ENCODE measurements around the gene DDOST. TPM values are rescaled to one million over a fixed set of nuclear protein-coding genes. Genes with fewer than 3 reads are reported as not detected.

The DDOST gene
- total RNA-seq, 1 experiment from 2014 or later, result 292 TPM

DNA sequence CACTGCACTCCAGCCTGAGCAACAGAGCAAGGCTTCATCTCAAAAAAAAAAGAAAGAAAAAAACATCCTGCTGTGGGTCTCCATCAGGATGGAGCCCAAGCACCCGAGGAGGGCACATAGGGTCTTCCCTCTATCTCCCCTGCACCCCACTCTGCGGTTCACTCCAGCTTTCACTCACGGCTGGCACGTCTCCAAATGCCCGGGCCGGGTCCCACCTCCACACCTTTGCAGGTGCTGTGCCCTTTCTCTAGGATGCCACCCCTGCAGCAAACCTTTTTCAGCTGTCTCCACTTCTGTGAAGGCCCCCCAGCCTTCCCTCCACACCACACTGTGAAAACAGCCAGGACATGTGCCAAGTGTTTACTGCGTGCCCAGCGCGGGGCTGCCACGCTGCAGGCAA is 22.4 kb upstream of the DDOST start:
- Mint-ChIP-seq H3K4me1 (ENCODE audit: insufficient read depth, unreplicated experiment) (no peaks in the 10 kb centered on the region), H3K36me3 (ENCODE audit: insufficient read depth, unreplicated experiment) (no peaks in the 10 kb centered on the region), H3K4me3 (ENCODE audit: unreplicated experiment) (no peak overlapping the region), H3K27me3 (ENCODE audit: insufficient read depth, unreplicated experiment) (no peaks in the 10 kb centered on the region), H3K27ac (ENCODE audit: low read depth, unreplicated experiment) (no peak overlapping the region), H3K9me3 (ENCODE audit: unreplicated experiment) (no peaks in the 10 kb centered on the region)
- TF ChIP-seq, protein P1, sequence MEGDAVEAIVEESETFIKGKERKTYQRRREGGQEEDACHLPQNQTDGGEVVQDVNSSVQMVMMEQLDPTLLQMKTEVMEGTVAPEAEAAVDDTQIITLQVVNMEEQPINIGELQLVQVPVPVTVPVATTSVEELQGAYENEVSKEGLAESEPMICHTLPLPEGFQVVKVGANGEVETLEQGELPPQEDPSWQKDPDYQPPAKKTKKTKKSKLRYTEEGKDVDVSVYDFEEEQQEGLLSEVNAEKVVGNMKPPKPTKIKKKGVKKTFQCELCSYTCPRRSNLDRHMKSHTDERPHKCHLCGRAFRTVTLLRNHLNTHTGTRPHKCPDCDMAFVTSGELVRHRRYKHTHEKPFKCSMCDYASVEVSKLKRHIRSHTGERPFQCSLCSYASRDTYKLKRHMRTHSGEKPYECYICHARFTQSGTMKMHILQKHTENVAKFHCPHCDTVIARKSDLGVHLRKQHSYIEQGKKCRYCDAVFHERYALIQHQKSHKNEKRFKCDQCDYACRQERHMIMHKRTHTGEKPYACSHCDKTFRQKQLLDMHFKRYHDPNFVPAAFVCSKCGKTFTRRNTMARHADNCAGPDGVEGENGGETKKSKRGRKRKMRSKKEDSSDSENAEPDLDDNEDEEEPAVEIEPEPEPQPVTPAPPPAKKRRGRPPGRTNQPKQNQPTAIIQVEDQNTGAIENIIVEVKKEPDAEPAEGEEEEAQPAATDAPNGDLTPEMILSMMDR (IDR thresholded peaks at IDR 0.05; ENCODE audit: unreplicated experiment), result no peak
- BruUV-seq (replicated peaks), result no TSS peak
- ChIA-PET CTCF (interaction anchor here (1.7 kb wide), 1 partner anchor 13 kb away, joined by 5 read pairs; no protein-coding TSS in a partner anchor), POLR2A (no interaction called here)
- DNase-seq (ENCODE audit: unreplicated experiment), result no peak
- intact Hi-C loops (cut with micrococcal nuclease), result no loop called here

DNA sequence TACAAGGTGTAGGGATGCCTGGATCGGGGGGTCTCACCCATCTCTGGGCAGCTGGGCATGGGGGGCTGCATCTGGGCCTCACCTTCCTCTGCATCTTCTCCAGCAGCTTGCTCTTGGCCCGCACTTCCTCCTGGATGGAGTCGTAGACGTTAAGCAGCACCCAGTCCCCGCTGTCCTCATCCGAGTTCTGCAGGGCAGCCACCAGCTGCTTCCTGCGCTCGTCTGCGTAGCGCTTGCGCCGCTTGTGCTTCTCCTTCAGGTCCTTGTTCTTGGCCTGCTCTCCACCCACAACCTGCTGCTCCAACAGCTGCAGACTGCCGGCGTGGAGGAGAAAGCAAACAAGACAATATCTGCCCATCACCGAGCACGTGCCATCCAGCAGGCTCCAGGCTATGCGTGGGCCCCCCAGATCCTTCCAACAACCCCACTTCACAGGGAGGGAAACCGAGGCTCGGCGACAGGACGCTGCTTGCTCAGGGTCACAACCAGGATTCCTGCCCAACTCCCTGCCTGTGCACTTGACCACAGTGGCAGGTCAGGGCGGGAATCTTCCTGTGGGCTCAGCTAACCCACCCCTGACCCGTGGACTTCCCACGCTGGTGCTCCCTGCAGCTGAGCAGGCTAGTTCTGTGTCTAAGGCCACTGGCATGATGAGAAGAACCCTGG is 21.5 kb upstream of the DDOST start:
- intact Hi-C loops (cut with micrococcal nuclease), result no loop called here
- Mint-ChIP-seq H3K27me3 (ENCODE audit: insufficient read depth, unreplicated experiment) (no peaks in the 10 kb centered on the region), H3K27ac (ENCODE audit: low read depth, unreplicated experiment) (no peak overlapping the region), H3K4me3 (ENCODE audit: unreplicated experiment) (no peak overlapping the region), H3K9me3 (ENCODE audit: unreplicated experiment) (no peaks in the 10 kb centered on the region), H3K36me3 (ENCODE audit: insufficient read depth, unreplicated experiment) (no peaks in the 10 kb centered on the region), H3K4me1 (ENCODE audit: insufficient read depth, unreplicated experiment) (no peaks in the 10 kb centered on the region)
- BruUV-seq (replicated peaks), result no TSS peak
- no peak for DNase-seq (ENCODE audit: unreplicated experiment)
- TF ChIP-seq, protein P1 (IDR thresholded peaks at IDR 0.05; ENCODE audit: unreplicated experiment), result no peak
- ChIA-PET CTCF (interaction anchor here (1.7 kb wide), 1 partner anchor 14 kb away, joined by 5 read pairs; no protein-coding TSS in a partner anchor), POLR2A (no interaction called here)

DNA sequence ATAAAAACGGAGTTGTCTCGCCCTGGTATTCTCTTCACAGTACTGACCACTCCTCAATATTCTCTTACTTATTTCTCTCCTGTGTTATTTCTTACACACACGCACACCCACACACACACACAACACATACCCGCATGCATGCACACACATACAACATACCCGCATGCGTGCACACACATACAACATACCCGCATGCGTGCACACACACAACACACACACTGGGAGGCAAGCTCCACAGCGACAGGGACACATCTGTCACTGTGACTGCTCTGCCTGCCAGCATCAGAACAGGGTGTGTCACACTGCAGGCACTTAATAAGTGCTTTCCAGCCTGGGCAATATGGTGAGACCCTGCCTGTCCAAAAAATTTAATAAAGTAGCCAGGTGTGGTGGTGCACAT is 20.8 kb upstream of the DDOST start:
- TF ChIP-seq, protein P1 (IDR thresholded peaks at IDR 0.05; ENCODE audit: unreplicated experiment), result no peak
- ChIA-PET CTCF (interaction anchor here (1.7 kb wide), 1 partner anchor 15 kb away, joined by 5 read pairs; no protein-coding TSS in a partner anchor), POLR2A (no interaction called here)
- Mint-ChIP-seq H3K27me3 (ENCODE audit: insufficient read depth, unreplicated experiment) (no peaks in the 10 kb centered on the region), H3K9me3 (ENCODE audit: unreplicated experiment) (no peaks in the 10 kb centered on the region), H3K4me3 (ENCODE audit: unreplicated experiment) (no peak overlapping the region), H3K4me1 (ENCODE audit: insufficient read depth, unreplicated experiment) (no peaks in the 10 kb centered on the region), H3K27ac (ENCODE audit: low read depth, unreplicated experiment) (no peak overlapping the region), H3K36me3 (ENCODE audit: insufficient read depth, unreplicated experiment) (no peaks in the 10 kb centered on the region)
- intact Hi-C loops (cut with micrococcal nuclease), result no loop called here
- no peak for DNase-seq (ENCODE audit: unreplicated experiment)
- BruUV-seq (replicated peaks), result no TSS peak

DNA sequence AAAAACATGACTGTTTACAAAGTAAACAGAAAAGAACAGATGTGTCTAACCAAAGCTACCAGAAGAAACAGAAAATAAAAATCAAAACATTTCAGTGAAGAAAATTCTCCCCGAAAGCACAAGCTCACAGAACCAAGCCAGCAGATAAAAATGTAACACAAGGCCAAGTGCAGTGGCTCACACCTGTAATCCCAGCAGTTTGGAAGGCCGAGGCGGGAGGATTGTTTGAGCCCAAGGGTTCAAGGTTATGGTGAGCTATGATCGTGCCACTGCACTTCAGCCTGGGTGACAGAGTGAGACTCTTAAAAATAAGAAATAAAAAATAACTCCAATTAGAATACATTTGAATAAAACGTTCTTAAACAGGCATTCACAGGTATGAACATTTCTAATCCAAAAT is 19.1 kb upstream of the DDOST start:
- Mint-ChIP-seq H3K4me3 (ENCODE audit: unreplicated experiment) (no peak overlapping the region), H3K36me3 (ENCODE audit: insufficient read depth, unreplicated experiment) (no peaks in the 10 kb centered on the region), H3K27me3 (ENCODE audit: insufficient read depth, unreplicated experiment) (no peaks in the 10 kb centered on the region), H3K9me3 (ENCODE audit: unreplicated experiment) (no peaks in the 10 kb centered on the region), H3K4me1 (ENCODE audit: insufficient read depth, unreplicated experiment) (no peaks in the 10 kb centered on the region), H3K27ac (ENCODE audit: low read depth, unreplicated experiment) (no peak overlapping the region)
- TF ChIP-seq, protein P1 (IDR thresholded peaks at IDR 0.05; ENCODE audit: unreplicated experiment), result no peak
- DNase-seq (ENCODE audit: unreplicated experiment), result no peak
- intact Hi-C loops (cut with micrococcal nuclease), result no loop called here
- ChIA-PET POLR2A (interaction anchor here (0.8 to 1.1 kb wide), 2 partner anchors 53 to 106 kb away, joined by 3 to 5 read pairs; no protein-coding TSS in a partner anchor), CTCF (interaction anchor here (0.6 kb wide), 1 partner anchor 400 kb away, joined by 3 read pairs; no protein-coding TSS in a partner anchor)
- no TSS peak for BruUV-seq (replicated peaks)

Measured in MCF 10A (cell line).